DND-41 (cell line): ENCODE measurements around the gene LMAN2.

ENCODE experiments used
- CTCF ChIP-seq: IDR thresholded peaks from 2 replicates; pipeline ENCODE4 v1.5.1; 2012; ENCODE audit warnings: borderline replicate concordance, low read length, moderate library complexity, mild to moderate bottlenecking; ENCODE audit not compliant: poor library complexity, severe bottlenecking; ENCODE audit errors: extremely low read depth
- EZH2 ChIP-seq: IDR thresholded peaks from 3 replicates; pipeline ENCODE4 v1.6.1; 2012; ENCODE audit warnings: borderline replicate concordance, low read depth, mild to moderate bottlenecking, moderate library complexity, low read length, inconsistent platforms; ENCODE audit not compliant: severe bottlenecking

- TF ChIP-seq CTCF: no peak
- TF ChIP-seq EZH2: no peak
Measured at GRCh38 chr5:177363565-177363964, 12.1 kb upstream of the LMAN2 start.
